ENCODE results near the gene RPS19. TPM values are rescaled to one million over a fixed set of nuclear protein-coding genes. Genes with fewer than 3 reads are reported as not detected.

Gene RPS19
- total and polyA plus RNA-seq, 10 donors = 744 to 8,491 (median 1,984) TPM

Small RNA genes lying within 50 kb of the gene (microRNA-seq; reads per million reads assigned to microRNA genes)
- 0 to 0.57 (median 0) reads per million in 3 donors for gene MIR6797

Small RNA genes lying within 50 kb of the gene (small RNA-seq; reads per million reads assigned to genes)
- 0 to 0.23 (median 0.03) reads per million in 4 donors for gene MIR6797

Other genes with a start within 250 kb of the RPS19 start
- 10 to 100 TPM; 11.0 to 76.4 (median 28.4) TPM for gene CEACAM4, start 233.2 kb upstream of the RPS19 start, total RNA-seq
- 1 to 10 TPM; 3.3 to 9.0 (median 4.5) TPM for gene CEACAM4, start 233.2 kb upstream of the RPS19 start, polyA plus RNA-seq
- gene CEACAM7, start 172.0 kb upstream of the RPS19 start, total RNA-seq = not detected
- under 1 TPM in 1 of 3 donors, not detected in 2; 0.13 TPM for gene CEACAM7, start 172.0 kb upstream of the RPS19 start, polyA plus RNA-seq
- under 1 TPM in 1 of 7 donors, not detected in 6; 0.60 TPM for gene CEACAM5, start 151.6 kb upstream of the RPS19 start, total RNA-seq
- gene CEACAM5, start 151.6 kb upstream of the RPS19 start, polyA plus RNA-seq = under 1 TPM in 1 of 3 donors, not detected in 2; 0.61 TPM
- gene CEACAM6, start 104.7 kb upstream of the RPS19 start, total RNA-seq = 10 to 100 TPM in 1 of 7 donors, 1 to 10 TPM in 5, under 1 TPM in 1; 0.88 to 14.8 (median 2.4) TPM
- under 1 TPM; 0.27 to 0.48 (median 0.45) TPM for gene CEACAM6, start 104.7 kb upstream of the RPS19 start, polyA plus RNA-seq
- gene CEACAM3, start 63.7 kb upstream of the RPS19 start, total RNA-seq = 10 to 100 TPM in 5 of 7 donors, 1 to 10 TPM in 2; 3.8 to 31.9 (median 13.5) TPM
- 1 to 10 TPM in 2 of 3 donors, under 1 TPM in 1; 0.55 to 4.0 (median 1.6) TPM for gene CEACAM3, start 63.7 kb upstream of the RPS19 start, polyA plus RNA-seq
- not detected for gene LYPD4, start 15.6 kb upstream of the RPS19 start, total RNA-seq
- gene LYPD4, start 15.6 kb upstream of the RPS19 start, polyA plus RNA-seq = under 1 TPM in 1 of 3 donors, not detected in 2; 0.04 TPM
- gene DMRTC2, start 15.2 kb upstream of the RPS19 start, total RNA-seq = not detected
- not detected for gene DMRTC2, start 15.2 kb upstream of the RPS19 start, polyA plus RNA-seq
- 100 to 1,000 TPM; 222 to 361 (median 269) TPM for gene CD79A, start 17.0 kb downstream of the RPS19 start, total RNA-seq
- gene CD79A, start 17.0 kb downstream of the RPS19 start, polyA plus RNA-seq = 1,000 to 10,000 TPM in 1 of 3 donors, 100 to 1,000 TPM in 2; 748 to 1,033 (median 986) TPM
- gene ARHGEF1, start 22.9 kb downstream of the RPS19 start, total RNA-seq = 100 to 1,000 TPM; 238 to 473 (median 382) TPM
- 100 to 1,000 TPM; 314 to 543 (median 478) TPM for gene ARHGEF1, start 22.9 kb downstream of the RPS19 start, polyA plus RNA-seq
- gene ERFL, start 68.2 kb downstream of the RPS19 start, total RNA-seq = 1 to 10 TPM in 5 of 7 donors, under 1 TPM in 2; 0.46 to 3.0 (median 1.6) TPM
- gene ERFL, start 68.2 kb downstream of the RPS19 start, polyA plus RNA-seq = 1 to 10 TPM; 2.2 to 2.4 (median 2.2) TPM
- 100 to 1,000 TPM in 5 of 7 donors, 10 to 100 TPM in 2; 85.6 to 154 (median 123) TPM for gene RABAC1, start 99.1 kb downstream of the RPS19 start, total RNA-seq
- 100 to 1,000 TPM; 110 to 165 (median 145) TPM for gene RABAC1, start 99.1 kb downstream of the RPS19 start, polyA plus RNA-seq
- gene ATP1A3, start 134.0 kb downstream of the RPS19 start, total RNA-seq = 1 to 10 TPM in 5 of 7 donors, under 1 TPM in 2; 0.72 to 2.2 (median 1.9) TPM
- gene ATP1A3, start 134.0 kb downstream of the RPS19 start, polyA plus RNA-seq = under 1 TPM; 0.39 to 0.83 (median 0.53) TPM
- 1 to 10 TPM in 6 of 7 donors, under 1 TPM in 1; 0.98 to 4.7 (median 2.2) TPM for gene GRIK5, start 210.0 kb downstream of the RPS19 start, total RNA-seq
- 1 to 10 TPM in 2 of 3 donors, under 1 TPM in 1; 0.94 to 1.4 (median 1.4) TPM for gene GRIK5, start 210.0 kb downstream of the RPS19 start, polyA plus RNA-seq
- gene ZNF574, start 215.9 kb downstream of the RPS19 start, total RNA-seq = 10 to 100 TPM; 12.0 to 21.0 (median 17.4) TPM
- 10 to 100 TPM in 1 of 3 donors, 1 to 10 TPM in 2; 4.7 to 10.5 (median 4.9) TPM for gene ZNF574, start 215.9 kb downstream of the RPS19 start, polyA plus RNA-seq

Measured in spleen (tissue), 11 donors.